Measurements from ENCODE around the gene FANCC.
"Not testable (repeated sequence)": the region's sequence is repeated elsewhere in the genome, so short reads cannot be mapped to it uniquely, and the experiment has no call there.

The FANCC gene

DNA sequence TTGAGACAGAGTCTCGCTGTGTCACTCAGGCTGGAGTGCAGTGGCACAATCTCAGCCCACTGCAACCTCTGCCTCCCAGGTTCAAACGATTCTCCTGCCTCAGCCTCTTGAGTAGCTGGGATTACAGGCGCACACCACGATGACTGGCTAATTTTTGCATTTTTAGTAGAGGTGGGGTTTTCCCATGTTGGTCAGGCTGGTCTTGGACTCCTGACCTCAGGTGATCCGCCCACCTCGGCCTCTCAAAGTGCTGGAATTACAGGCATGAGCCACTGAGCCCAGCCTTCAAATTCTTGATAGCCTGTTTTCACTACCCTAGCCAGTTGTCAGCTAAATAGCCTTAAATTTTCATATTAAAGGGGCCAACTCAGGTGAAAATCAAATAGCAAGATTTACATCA, 11.6 kb upstream of the FANCC start:
- not testable (repeated sequence) for DNase-seq (ENCODE audit: low read depth)

DNA sequence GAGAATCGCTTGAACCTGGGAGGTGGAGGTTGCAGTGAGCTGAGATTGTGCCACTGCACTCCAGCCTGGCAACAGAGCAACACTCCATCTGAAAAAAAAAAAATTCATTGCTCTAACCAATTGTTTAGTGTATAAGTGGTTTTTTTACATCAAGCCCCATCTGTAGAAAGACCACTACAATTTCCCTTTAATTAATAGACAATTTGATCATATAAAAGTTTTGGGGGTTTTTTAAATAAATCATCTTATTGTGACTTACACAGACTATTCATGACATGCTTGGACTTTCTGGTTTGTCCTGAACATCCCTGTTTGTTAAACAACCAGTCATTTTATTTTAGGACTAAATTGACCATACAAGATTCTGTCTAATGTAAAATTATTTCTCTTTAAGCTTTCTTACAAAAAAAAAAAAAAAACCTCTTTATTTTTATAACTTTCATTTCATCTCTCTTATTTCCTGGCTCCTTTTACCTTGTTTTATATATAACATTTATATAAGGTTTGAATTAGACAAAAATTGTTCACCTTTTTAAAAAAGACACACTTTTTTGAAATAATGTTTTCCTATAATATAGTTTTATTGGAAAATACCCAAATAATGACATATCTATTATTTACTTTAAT, 9.8 kb upstream of the FANCC start:
- peak; percentile 7 for DNase-seq (ENCODE audit: low read depth)

- no peak for DNase-seq (ENCODE audit: low read depth)
Measured at GRCh38 chr9:95325221-95325620, 7.7 kb upstream of the FANCC start.

GRCh38 chr9:95317893-95318211, 343 bp upstream of the FANCC start:
- DNase-seq (ENCODE audit: low read depth), result no peak

GRCh38 chr9:95316794-95317118, 753 bp downstream of the FANCC start:
- DNase-seq (ENCODE audit: low read depth), result peak; percentile 90

- no peak for DNase-seq (ENCODE audit: low read depth)
Measured at GRCh38 chr9:95316274-95316673, 1.2 kb downstream of the FANCC start.

DNA sequence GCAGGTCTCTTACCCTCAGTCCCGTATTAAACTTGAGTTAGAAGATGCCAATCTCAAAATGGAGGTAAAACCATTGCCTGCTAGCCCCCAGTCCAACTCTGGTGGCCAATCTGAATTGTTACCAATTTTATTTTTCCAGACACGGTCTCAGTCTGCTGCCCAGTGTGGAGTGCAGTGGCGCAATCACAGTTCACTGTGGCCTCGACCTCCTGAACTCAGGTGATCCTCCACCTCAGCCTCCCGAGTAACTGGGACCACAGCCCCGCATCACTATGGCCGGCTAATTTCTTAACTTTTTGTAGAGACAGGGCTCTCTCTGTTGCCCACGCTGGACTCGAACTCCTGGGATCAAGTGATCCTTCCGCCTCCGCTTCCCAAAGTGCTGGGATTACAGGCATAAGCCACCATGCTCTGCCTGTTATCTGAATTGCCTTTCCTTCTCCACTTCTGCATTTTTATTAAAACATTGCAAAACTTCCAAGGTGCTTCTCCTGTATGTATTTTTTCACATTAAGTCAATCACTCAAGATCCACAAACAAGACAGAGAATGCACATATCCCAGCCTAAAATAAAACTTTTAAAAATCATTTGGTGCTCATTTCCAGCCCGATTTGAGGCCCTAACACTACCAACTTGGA, 2.3 kb downstream of the FANCC start:
- no peak for DNase-seq (ENCODE audit: low read depth)

- DNase-seq (ENCODE audit: low read depth), result peak; percentile 75
Measured at GRCh38 chr9:95313010-95313498, 4.5 kb downstream of the FANCC start.

DNA sequence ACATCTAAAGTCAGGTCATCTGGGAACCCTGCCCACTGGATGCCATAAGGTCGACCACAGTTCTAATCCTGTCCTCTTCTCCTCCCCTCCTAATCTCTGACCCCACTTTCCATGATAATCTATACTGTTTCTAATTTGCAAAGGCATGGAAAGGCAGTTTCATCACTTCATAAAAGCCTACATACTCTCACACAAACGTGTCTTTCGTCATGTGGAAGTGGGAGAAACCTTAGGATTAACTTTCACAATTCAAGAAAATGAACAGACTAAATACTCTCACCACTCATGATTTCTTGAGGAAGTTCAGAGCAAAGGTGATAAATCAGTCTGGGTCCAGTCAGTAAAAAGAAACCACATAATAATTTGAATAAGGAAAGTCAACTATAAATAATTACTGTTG, 5.5 kb downstream of the FANCC start:
- no peak for DNase-seq (ENCODE audit: low read depth)

DNA sequence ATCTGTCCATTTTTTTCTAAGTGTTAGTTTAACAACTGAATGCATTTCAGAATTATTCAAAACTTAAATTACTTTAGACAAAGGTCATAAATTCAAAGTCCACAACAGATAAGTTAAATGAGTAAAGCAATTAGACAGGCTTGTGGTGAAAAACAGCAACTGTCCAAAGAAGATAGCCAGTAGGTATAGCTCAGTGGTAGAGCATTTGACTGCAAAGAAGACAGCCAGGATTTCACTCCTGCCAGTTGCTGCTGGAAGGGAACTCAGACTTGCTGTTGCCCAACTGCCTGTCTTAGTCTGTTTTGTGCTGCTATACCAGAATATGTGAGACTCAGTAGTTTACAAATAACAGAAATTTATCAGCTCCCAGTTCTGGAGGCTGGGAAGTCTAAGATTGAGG, 10.0 kb downstream of the FANCC start:
- DNase-seq (ENCODE audit: low read depth), result no peak

DNA sequence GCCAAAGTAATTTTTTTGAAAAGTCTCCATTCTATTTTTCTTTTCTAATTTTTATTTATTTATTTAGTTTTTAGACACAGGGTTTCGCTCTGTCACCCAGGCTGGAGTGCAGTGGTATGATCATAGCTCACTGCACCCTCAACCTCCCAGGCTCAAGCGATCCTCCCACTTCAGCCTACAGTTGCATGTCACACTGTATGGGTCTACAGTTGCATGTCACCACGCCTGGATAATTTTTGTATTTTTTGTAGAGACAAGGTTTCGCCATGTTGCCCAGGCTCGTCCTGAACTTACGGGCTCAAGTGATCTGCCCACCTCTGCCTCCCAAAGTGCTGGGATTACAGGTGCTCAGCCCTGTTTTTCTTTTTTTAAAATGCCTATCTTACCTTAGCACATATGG, 10.7 kb downstream of the FANCC start:
- no peak for DNase-seq (ENCODE audit: low read depth)

GRCh38 chr9:95305770-95306492, 11.6 kb downstream of the FANCC start:
- peak; percentile 55 for DNase-seq (ENCODE audit: low read depth)

DNA sequence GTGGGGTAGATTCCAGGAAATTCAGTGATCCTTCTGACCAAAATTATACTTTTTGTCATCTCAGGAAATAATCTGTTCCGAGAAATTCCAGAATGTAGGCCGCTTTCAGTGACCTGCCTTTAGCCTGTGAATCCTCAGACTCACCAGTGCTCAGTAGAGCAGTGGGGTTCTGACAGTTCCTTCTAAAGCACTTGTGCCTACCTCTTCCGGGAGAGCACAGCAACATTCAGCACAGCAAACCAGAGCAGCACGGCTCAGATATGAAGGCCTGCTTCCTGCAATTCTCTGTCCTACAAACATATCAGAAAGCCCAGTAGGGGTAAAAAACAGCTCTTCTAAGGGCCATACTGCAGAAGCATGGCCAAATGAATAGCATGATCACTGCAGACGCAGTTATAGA, 15.0 kb downstream of the FANCC start:
- DNase-seq (ENCODE audit: low read depth), result no peak

- no peak for DNase-seq (ENCODE audit: low read depth)
Measured at GRCh38 chr9:95297760-95298159, 19.7 kb downstream of the FANCC start.

GRCh38 chr9:95297316-95297715, 20.2 kb downstream of the FANCC start:
- DNase-seq (ENCODE audit: low read depth), result no peak

DNA sequence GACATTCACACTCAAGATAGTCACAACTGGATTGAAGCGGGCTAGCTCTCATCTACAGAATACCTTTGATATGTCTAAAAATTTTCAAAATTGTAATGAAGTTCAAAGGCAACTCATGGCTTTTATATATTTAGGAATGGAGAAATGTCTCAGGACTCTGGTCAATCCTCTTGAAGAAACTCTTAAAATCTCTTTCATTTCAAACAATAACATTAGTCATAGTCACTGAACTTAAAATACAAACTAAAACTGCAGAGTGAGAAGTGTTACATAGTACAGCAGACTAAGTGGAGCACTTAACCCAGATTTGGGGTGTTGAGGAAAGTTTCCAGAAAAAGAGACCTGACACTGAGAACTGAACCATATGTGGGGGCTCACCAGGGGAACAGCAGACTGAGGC, 20.7 kb downstream of the FANCC start:
- DNase-seq (ENCODE audit: low read depth), result no peak

GRCh38 chr9:95293296-95293695, 24.2 kb downstream of the FANCC start:
- DNase-seq (ENCODE audit: low read depth), result not testable (repeated sequence)

GRCh38 chr9:95292226-95292625, 25.3 kb downstream of the FANCC start:
- no peak for DNase-seq (ENCODE audit: low read depth)

- DNase-seq (ENCODE audit: low read depth), result no peak
Measured at GRCh38 chr9:95286151-95286550, 31.4 kb downstream of the FANCC start.

DNA sequence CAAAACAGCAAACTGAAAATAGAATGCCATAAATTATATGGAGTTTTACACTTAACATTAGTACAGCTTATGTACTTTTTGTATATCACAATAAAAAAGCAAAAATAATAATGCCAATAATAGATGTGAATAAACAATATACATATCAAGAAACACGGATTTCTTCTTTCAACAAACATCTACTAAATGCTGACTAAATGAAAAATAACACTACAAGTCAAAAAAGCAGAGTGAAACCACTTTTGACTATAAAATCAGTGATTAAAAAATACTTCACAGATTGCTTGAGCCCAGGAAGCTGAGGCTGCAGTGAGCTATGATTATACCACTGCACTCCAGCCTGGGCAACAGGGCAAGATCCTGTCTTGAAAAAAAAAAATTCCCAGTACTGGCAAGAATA, 32.2 kb downstream of the FANCC start:
- DNase-seq (ENCODE audit: low read depth), result no peak

DNA sequence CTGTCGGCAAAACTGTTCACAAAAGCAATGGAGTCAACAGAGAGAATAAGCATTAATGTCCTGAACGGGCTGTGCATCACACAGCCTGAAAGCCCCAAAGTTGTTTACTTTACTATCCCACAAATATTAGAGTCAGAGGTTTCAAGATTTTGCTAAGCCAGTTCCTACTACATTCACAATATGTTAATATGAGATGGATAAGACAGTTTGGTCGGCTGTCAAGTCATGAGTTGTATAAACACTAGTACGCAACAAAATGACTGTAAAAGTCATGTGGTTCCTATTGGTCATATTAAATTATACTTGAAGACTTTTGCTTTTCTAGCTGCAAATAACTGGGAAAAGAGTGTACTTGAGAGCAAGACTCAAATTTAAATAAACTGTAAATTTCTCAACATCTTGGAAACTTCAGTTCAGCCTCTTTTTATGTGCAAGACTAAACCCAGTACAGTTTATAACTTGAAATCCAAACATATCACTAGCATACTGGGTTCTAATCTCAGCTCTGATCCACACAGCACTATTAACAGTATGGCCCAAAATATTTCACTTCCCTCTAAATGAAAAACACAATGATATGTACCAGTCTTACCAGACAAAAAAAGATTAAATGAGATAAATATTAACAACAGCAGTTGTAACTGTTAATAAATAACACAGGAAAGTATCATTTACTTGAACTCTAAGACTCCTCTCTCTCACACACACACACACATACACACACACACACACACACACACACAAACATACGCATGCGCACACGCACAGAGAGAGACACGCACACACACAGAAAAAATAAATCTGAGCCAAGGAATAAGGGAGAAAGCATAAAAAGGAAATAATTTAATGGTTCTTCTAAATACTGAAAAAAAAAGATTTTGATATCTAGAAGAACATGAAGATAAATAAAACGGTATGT, 33.1 kb downstream of the FANCC start:
- DNase-seq (ENCODE audit: low read depth), result peak; percentile 69

DNA sequence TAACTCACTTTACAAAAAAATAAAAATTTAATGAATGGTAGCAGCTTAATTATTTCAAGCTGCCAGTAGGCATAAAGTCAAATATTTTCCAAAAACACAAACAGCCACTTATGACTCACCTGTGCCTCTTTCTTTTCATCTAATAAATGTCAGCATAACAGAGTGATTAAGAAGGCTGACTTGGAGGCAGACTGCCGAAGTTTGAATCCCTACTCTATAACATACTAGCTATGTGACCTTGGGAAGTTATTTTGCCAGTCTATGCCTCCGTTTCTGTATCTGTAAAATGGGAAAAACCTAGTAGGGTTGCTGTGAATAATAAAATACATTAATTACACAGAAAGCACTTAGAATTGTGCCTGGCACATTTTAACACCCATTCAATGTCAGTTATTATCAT, 33.8 kb downstream of the FANCC start:
- peak; percentile 30 for DNase-seq (ENCODE audit: low read depth)

DNA sequence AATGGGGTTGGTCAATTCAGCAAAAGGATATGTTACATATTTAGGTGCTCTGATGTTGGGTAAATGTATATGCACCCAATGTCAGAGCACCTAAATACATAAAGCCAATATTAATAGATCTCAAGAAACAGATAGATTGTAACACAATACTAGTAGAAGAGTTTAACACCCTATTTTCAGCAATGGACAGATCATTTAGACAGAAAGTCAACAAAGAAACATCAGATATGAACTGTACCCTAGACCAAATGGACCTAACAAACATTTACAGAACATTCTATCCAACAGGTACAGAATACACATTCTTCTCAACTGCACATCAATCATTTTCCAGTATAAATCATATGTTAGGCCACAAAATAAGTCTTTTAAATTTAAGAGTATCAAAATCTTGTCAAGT, 35.2 kb downstream of the FANCC start:
- DNase-seq (ENCODE audit: low read depth), result no peak

Data from ELR (cell line).